Neural crest cell (in vitro differentiated cells): ENCODE results near the gene CIAO3. TPM values are rescaled to one million over a fixed set of nuclear protein-coding genes. Genes with fewer than 3 reads are reported as not detected.

Experiments
- DNase-seq: peaks from one replicate; pipeline ENCODE4 v3.0.0; 2021; ENCODE audit warnings: low read depth, mixed read lengths, low spot score
- H3K27ac Mint-ChIP-seq: one replicate; pipeline ENCODE4 v1.8.0; 2021; ENCODE audit warnings: mild to moderate bottlenecking, mixed read lengths; ENCODE audit not compliant: unreplicated experiment
- H3K27me3 Mint-ChIP-seq: 2 replicates; pipeline ENCODE4 v1.8.0; 2021; ENCODE audit warnings: low read depth, mild to moderate bottlenecking, mixed read lengths
- H3K36me3 Mint-ChIP-seq: 2 replicates; pipeline ENCODE4 v1.8.0; 2021; ENCODE audit warnings: low read depth, mild to moderate bottlenecking, mixed read lengths
- H3K4me1 Mint-ChIP-seq: 2 replicates; pipeline ENCODE4 v1.8.0; 2021; ENCODE audit warnings: mixed read lengths
- H3K4me3 Mint-ChIP-seq: one replicate; pipeline ENCODE4 v1.8.0; 2021; ENCODE audit warnings: mild to moderate bottlenecking, mixed read lengths
- H3K9me3 Mint-ChIP-seq: 2 replicates; pipeline ENCODE4 v1.8.0; 2021; ENCODE audit warnings: mixed read lengths
- CTCF ChIP-seq: fragments of 200-600 bp; sonication (generic); conservative IDR thresholded peaks from 2 replicates; pipeline ENCODE4 v1.5.0; 2021; ENCODE audit warnings: antibody characterized with exemption, mild to moderate bottlenecking
- total RNA-seq: library from RNA; stranded (reverse); gene quantifications from 2 replicates; pipeline ENCODE4 v1.2.1, GENCODE V29; 2021

CIAO3 gene
- total RNA-seq, 1 donor from 2014 or later, result 45.9 TPM

GRCh38 chr16:733382-734207 lies 7.2 kb downstream of the CIAO3 start:
- no peaks in the 10 kb centered on the region for H3K9me3 Mint-ChIP-seq
- peak; percentile 23 for DNase-seq

GRCh38 chr16:732936-733335 lies 7.9 kb downstream of the CIAO3 start:
- Mint-ChIP-seq H3K36me3 (no peaks in the 10 kb centered on the region), H3K27ac (no peak overlapping the region), H3K4me3 (no peak overlapping the region), H3K27me3 (no peaks in the 10 kb centered on the region), H3K4me1 (no peaks in the 10 kb centered on the region), H3K9me3 (no peaks in the 10 kb centered on the region)
- no peak for TF ChIP-seq CTCF
- no peak for DNase-seq

More at GRCh38 chr16:733382-734207, 7.2 kb downstream of the CIAO3 start:
- Mint-ChIP-seq H3K27ac (no peak overlapping the region), H3K4me1 (no peaks in the 10 kb centered on the region), H3K27me3 (no peaks in the 10 kb centered on the region), H3K36me3 (no peaks in the 10 kb centered on the region), H3K4me3 (no peak overlapping the region)
- peak; percentile 40 for TF ChIP-seq CTCF

- no peak overlapping the region for H3K4me3 Mint-ChIP-seq
- DNase-seq, result no peak
- no peaks in the 10 kb centered on the region for H3K36me3 Mint-ChIP-seq
- H3K27me3 Mint-ChIP-seq, result no peaks in the 10 kb centered on the region
- H3K27ac Mint-ChIP-seq, result no peak overlapping the region
- no peaks in the 10 kb centered on the region for H3K9me3 Mint-ChIP-seq
- H3K4me1 Mint-ChIP-seq, result no peaks in the 10 kb centered on the region
- TF ChIP-seq CTCF, result no peak
Measured at GRCh38 chr16:732332-732731, 8.5 kb downstream of the CIAO3 start.

- no peak for TF ChIP-seq CTCF
Measured at GRCh38 chr16:730666-731509, 9.9 kb downstream of the CIAO3 start.

GRCh38 chr16:729768-730665 lies 10.8 kb downstream of the CIAO3 start:
- Mint-ChIP-seq H3K27me3 (peaks cover 6% of the 10 kb centered on the region), H3K9me3 (no peaks in the 10 kb centered on the region), H3K4me3 (peak overlapping the region; percentile 41), H3K27ac (no peak overlapping the region), H3K4me1 (no peaks in the 10 kb centered on the region), H3K36me3 (no peaks in the 10 kb centered on the region)
- no peak for DNase-seq
- no peak for TF ChIP-seq CTCF

More at GRCh38 chr16:730666-731509, 9.9 kb downstream of the CIAO3 start:
- Mint-ChIP-seq H3K4me3 (no peak overlapping the region), H3K27ac (no peak overlapping the region), H3K4me1 (no peaks in the 10 kb centered on the region), H3K36me3 (no peaks in the 10 kb centered on the region), H3K27me3 (peaks cover 4% of the 10 kb centered on the region), H3K9me3 (no peaks in the 10 kb centered on the region)
- DNase-seq, result no peak
